Measurements from ENCODE around the gene KIF12. TPM values are rescaled to one million over a fixed set of nuclear protein-coding genes. Genes with fewer than 3 reads are reported as not detected.

Gene KIF12
- total and polyA plus RNA-seq, 9 donors, result 0.54 to 17.8 (median 2.0) TPM; not detected in 1

DNA sequence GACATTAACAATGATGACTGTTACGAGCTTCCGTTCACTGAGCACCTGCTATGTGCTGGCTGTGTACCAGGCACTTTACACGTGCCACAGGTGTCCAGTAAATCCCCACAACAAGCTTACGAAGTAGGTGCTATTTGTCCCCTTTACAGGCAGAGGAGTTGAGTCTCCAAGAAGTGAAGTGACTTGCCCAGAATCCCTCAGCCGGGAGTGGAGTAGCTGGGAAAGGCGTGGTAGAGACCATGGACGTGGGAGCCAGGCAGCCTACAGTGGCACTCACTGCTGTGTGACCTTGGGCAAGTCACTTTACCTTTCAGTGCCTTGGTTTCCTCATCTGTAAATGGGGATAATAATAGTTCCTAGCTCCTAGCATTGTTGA lies 20.3 kb downstream of the KIF12 start:
- intact Hi-C loops (cut with DNase I), result no loop called here
- no peak for TF ChIP-seq POLR2A (IDR thresholded peaks at IDR 0.05)
- 77 to 79% (median 78%) methylated on average over 7 of the region's 7 CpGs for WGBS, 3 donors

GRCh38 chr9:114078021-114078780 lies 20.9 kb downstream of the KIF12 start, which contains the start of gene AMBP:
TSS of gene AMBP (minus strand) at chr9:114078300. CDS start at chr9:114078209, 91 bp downstream.
- Histone ChIP-seq H3K36me3 (no peaks in the 10 kb centered on the region), H3K4me3 (no peak within 1 kb of the TSS), H3K4me1 (ENCODE audit: insufficient read depth) (no peaks in the 10 kb centered on the region), H3K27me3 (no peaks in the 10 kb centered on the region), H3K27ac (no peak within 1 kb of the TSS), H3K9me3 (no peaks in the 10 kb centered on the region)
- peak in 1 of 5 donors; percentile 53 for DNase-seq
- TF ChIP-seq POLR2A (IDR thresholded peaks at IDR 0.05) (no peak), EP300 (IDR thresholded peaks at IDR 0.05) (no peak)
- TF ChIP-seq, protein P1, sequence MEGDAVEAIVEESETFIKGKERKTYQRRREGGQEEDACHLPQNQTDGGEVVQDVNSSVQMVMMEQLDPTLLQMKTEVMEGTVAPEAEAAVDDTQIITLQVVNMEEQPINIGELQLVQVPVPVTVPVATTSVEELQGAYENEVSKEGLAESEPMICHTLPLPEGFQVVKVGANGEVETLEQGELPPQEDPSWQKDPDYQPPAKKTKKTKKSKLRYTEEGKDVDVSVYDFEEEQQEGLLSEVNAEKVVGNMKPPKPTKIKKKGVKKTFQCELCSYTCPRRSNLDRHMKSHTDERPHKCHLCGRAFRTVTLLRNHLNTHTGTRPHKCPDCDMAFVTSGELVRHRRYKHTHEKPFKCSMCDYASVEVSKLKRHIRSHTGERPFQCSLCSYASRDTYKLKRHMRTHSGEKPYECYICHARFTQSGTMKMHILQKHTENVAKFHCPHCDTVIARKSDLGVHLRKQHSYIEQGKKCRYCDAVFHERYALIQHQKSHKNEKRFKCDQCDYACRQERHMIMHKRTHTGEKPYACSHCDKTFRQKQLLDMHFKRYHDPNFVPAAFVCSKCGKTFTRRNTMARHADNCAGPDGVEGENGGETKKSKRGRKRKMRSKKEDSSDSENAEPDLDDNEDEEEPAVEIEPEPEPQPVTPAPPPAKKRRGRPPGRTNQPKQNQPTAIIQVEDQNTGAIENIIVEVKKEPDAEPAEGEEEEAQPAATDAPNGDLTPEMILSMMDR (IDR thresholded peaks at IDR 0.05), result no peak
- intact Hi-C loops (cut with DNase I), result no loop called here
- WGBS, 3 donors, result 46 to 61% (median 55%) methylated on average over 16 of the region's 16 CpGs

More for the DNA sequence above, 20.3 kb downstream of the KIF12 start:
- Histone ChIP-seq H3K4me3 (no peak overlapping the region), H3K36me3 (no peaks in the 10 kb centered on the region), H3K27me3 (no peaks in the 10 kb centered on the region), H3K4me1 (ENCODE audit: insufficient read depth) (no peaks in the 10 kb centered on the region), H3K9me3 (no peaks in the 10 kb centered on the region), H3K27ac (no peak overlapping the region)
- DNase-seq, result no peak

DNA sequence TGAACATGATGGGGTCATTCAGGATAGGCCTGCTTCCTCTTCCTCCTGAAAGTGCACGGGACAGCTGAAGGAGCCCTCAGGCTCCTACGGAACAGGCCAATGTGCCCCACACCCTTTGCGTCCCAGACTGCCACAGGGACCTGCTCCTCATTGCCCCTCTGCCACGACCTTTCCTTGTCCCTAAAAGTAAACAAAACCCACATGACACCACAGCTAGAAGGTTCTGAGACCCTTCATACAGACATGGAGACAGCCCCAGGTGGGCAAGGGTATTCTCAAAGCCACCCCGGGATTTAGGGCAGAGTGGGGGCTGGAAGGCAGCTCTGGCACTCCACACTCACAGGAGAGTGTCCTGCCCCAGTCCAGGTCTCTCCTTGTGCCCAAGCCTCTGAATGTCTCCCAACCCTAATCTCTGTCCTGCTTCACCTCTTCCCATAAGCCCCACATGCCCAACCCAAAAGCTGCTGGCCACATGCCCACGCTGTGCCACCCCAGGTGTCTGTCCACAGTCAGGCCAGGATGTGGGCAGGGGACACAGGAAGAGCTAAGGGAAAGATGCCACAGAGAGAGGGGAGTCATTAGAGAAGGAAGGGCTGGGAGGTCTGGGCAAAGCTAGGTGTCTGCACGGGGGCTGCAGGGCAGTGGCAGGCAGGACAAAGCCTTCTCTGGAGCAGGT lies 21.8 kb downstream of the KIF12 start:
- Histone ChIP-seq H3K27ac (no peak overlapping the region), H3K27me3 (no peaks in the 10 kb centered on the region), H3K9me3 (no peaks in the 10 kb centered on the region), H3K4me1 (ENCODE audit: insufficient read depth) (no peaks in the 10 kb centered on the region), H3K36me3 (no peaks in the 10 kb centered on the region), H3K4me3 (no peak overlapping the region)
- DNase-seq, result no peak
- intact Hi-C loops (cut with DNase I), result no loop called here
- WGBS, 3 donors, result 72 to 75% (median 73%) methylated on average over 7 of the region's 7 CpGs
- TF ChIP-seq EP300 (IDR thresholded peaks at IDR 0.05) (no peak), POLR2A (IDR thresholded peaks at IDR 0.05) (no peak)
- TF ChIP-seq, protein P1 (IDR thresholded peaks at IDR 0.05), result no peak

DNA sequence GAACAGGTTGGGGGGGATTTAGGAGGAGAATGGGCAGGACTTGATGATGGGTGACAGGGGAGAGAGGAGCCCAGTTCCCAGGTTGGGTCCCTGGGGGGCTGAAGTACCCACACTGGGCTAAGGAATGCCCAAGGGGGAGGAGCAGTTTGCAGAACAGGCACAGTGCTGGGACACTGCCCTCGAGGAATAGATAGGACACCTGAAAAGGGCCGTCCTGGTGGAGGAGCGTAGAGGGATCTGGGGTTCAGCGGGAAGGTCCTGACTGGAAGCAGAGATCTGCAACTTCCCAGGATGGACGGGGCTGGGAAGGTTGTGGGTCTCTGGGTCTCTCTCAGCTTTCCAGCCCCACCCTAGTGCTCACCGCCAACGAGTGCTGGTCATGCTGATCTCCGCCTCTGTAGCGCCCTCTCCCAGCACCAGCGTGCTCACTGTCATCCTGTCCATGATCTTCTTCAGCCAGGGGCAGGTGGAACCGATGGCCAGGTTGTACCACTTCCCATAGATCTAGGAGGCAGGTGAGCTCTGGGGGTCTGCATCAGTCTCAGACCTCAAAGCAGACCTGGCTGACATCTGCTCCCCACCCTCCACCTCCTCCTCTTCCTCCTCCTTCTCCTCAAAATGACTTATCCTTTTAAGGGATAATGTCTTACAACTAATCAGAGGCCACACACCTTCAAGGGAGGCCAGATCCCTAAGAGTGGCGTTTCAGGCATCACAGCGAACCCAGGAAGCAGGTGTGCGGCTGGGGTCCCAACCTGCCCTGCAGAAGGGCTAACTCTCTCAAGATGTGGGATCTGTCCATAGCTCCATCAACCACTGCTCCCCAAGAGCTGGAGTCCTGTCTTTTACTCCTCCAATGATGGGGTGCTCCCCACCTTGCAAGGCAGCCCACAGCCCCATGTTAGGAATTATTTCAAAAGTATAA lies 22.6 kb downstream of the KIF12 start:
- 77 to 80% (median 79%) methylated on average over 13 to 14 of the region's 14 CpGs for WGBS, 3 donors
- Histone ChIP-seq H3K36me3 (no peaks in the 10 kb centered on the region), H3K4me3 (no peak overlapping the region), H3K27me3 (no peaks in the 10 kb centered on the region), H3K4me1 (ENCODE audit: insufficient read depth) (no peaks in the 10 kb centered on the region), H3K9me3 (no peaks in the 10 kb centered on the region), H3K27ac (no peak overlapping the region)
- TF ChIP-seq POLR2A (IDR thresholded peaks at IDR 0.05) (no peak), EP300 (IDR thresholded peaks at IDR 0.05) (no peak)
- TF ChIP-seq, protein P1 (IDR thresholded peaks at IDR 0.05), result no peak
- intact Hi-C loops (cut with DNase I), result no loop called here
- no peak for DNase-seq

All from ovary (tissue), 9 donors.